ENCODE measurements around the gene CRACDL. TPM values are rescaled to one million over a fixed set of nuclear protein-coding genes. Genes with fewer than 3 reads are reported as not detected.
"Not testable (repeated sequence)": the region's sequence is repeated elsewhere in the genome, so short reads cannot be mapped to it uniquely, and the experiment has no call there.

CRACDL gene
- total RNA-seq, 3 donors from 2014 or later (not counting 1 experiment from before 2014, with no cell fraction given): 0.09 to 0.40 (median 0.11) TPM

GRCh38 chr2:98900721-98901120 lies 35.3 kb downstream of the CRACDL start:
- Histone ChIP-seq H3K27ac (ENCODE audit: low read length) (no peak overlapping the region), H3K4me3 (ENCODE audit: low read length) (no peak overlapping the region), H3K36me3 (ENCODE audit: control insufficient read depth, insufficient read depth, low read length) (no peaks in the 10 kb centered on the region), H3K27me3 (ENCODE audit: control insufficient read depth, insufficient read depth, low read length) (no peaks in the 10 kb centered on the region), H3K4me1 (ENCODE audit: control insufficient read depth, insufficient read depth, low read length) (no peaks in the 10 kb centered on the region), H3K9me3 (ENCODE audit: control insufficient read depth, insufficient read depth, low read length) (no peaks in the 10 kb centered on the region)
- Mint-ChIP-seq H3K27me3 (ENCODE audit: low read depth in 2 of 2) (peaks cover 7 to 8% of the 10 kb centered on the region in 2 donors), H3K27ac (no peak overlapping the region), H3K4me1 (no peaks in the 10 kb centered on the region), H3K4me3 (no peak overlapping the region), H3K36me3 (no peaks in the 10 kb centered on the region), H3K9me3 (no peaks in the 10 kb centered on the region)
- no peak for TF ChIP-seq CTCF (IDR thresholded peaks at IDR 0.05)
- intact Hi-C loops (cut with micrococcal nuclease): no loop called here
- ATAC-seq (no peak), DNase-seq (no peak)
- 81% methylated on average over 8 of the region's 8 CpGs for WGBS (ENCODE audit: insufficient coverage)

GRCh38 chr2:98899703-98900078 lies 36.3 kb downstream of the CRACDL start:
- H3K36me3 Mint-ChIP-seq; ATAC-seq; DNase-seq; H3K9me3 ChIP-seq (ENCODE audit: control insufficient read depth, insufficient read depth, low read length); H3K4me1 ChIP-seq (ENCODE audit: control insufficient read depth, insufficient read depth, low read length); H3K4me3 ChIP-seq (ENCODE audit: low read length); H3K4me1 Mint-ChIP-seq; H3K4me3 Mint-ChIP-seq; H3K27ac Mint-ChIP-seq; H3K27me3 ChIP-seq (ENCODE audit: control insufficient read depth, insufficient read depth, low read length); H3K36me3 ChIP-seq (ENCODE audit: control insufficient read depth, insufficient read depth, low read length); H3K9me3 Mint-ChIP-seq; H3K27ac ChIP-seq (ENCODE audit: low read length); intact Hi-C loops (cut with micrococcal nuclease): not testable (repeated sequence)
- 88% methylated on average over 2 of the region's 2 CpGs for WGBS (ENCODE audit: insufficient coverage)
- H3K27me3 Mint-ChIP-seq (ENCODE audit: low read depth in 2 of 2): peaks cover 7 to 14% of the 10 kb centered on the region in 2 donors

- DNase-seq: no peak
- H3K36me3 Mint-ChIP-seq: no peaks in the 10 kb centered on the region
- Histone ChIP-seq H3K27ac (ENCODE audit: low read length) (no peak overlapping the region), H3K4me3 (ENCODE audit: low read length) (no peak overlapping the region), H3K36me3 (ENCODE audit: control insufficient read depth, insufficient read depth, low read length) (no peaks in the 10 kb centered on the region), H3K4me1 (ENCODE audit: control insufficient read depth, insufficient read depth, low read length) (no peaks in the 10 kb centered on the region), H3K9me3 (ENCODE audit: control insufficient read depth, insufficient read depth, low read length) (no peaks in the 10 kb centered on the region), H3K27me3 (ENCODE audit: control insufficient read depth, insufficient read depth, low read length) (no peaks in the 10 kb centered on the region)
- ATAC-seq: no peak
- WGBS (ENCODE audit: insufficient coverage): 96% methylated on average over 5 of the region's 5 CpGs
- intact Hi-C loops (cut with micrococcal nuclease): no loop called here
- H3K27me3 Mint-ChIP-seq (ENCODE audit: low read depth in 2 of 2): peaks cover 7 to 14% of the 10 kb centered on the region in 2 donors
- H3K4me3 Mint-ChIP-seq: no peak overlapping the region
- H3K27ac Mint-ChIP-seq: no peak overlapping the region
- no peaks in the 10 kb centered on the region for H3K4me1 Mint-ChIP-seq
- TF ChIP-seq CTCF (IDR thresholded peaks at IDR 0.05): no peak
- no peaks in the 10 kb centered on the region for H3K9me3 Mint-ChIP-seq
These were observed 36.9 kb downstream of the CRACDL start for GRCh38 chr2:98899041-98899702.

GRCh38 chr2:98898423-98898841 lies 37.6 kb downstream of the CRACDL start:
- H3K4me1 ChIP-seq (ENCODE audit: control insufficient read depth, insufficient read depth, low read length): no peaks in the 10 kb centered on the region
- no peak for TF ChIP-seq CTCF (IDR thresholded peaks at IDR 0.05)
- H3K27me3 ChIP-seq (ENCODE audit: control insufficient read depth, insufficient read depth, low read length): no peaks in the 10 kb centered on the region
- no peak for DNase-seq
- no peaks in the 10 kb centered on the region for H3K9me3 ChIP-seq (ENCODE audit: control insufficient read depth, insufficient read depth, low read length)
- WGBS (ENCODE audit: insufficient coverage): 95% methylated on average over 13 of the region's 13 CpGs
- no peak overlapping the region for H3K4me3 Mint-ChIP-seq
- no peak overlapping the region for H3K27ac ChIP-seq (ENCODE audit: low read length)
- H3K4me3 ChIP-seq (ENCODE audit: low read length): no peak overlapping the region
- no peak for ATAC-seq
- no peaks in the 10 kb centered on the region for H3K36me3 Mint-ChIP-seq
- no peaks in the 10 kb centered on the region for H3K36me3 ChIP-seq (ENCODE audit: control insufficient read depth, insufficient read depth, low read length)
- H3K27me3 Mint-ChIP-seq (ENCODE audit: low read depth in 2 of 2): peaks cover 7 to 14% of the 10 kb centered on the region in 2 donors
- no peaks in the 10 kb centered on the region for H3K4me1 Mint-ChIP-seq
- no peak overlapping the region for H3K27ac Mint-ChIP-seq
- intact Hi-C loops (cut with micrococcal nuclease): no loop called here
- no peaks in the 10 kb centered on the region for H3K9me3 Mint-ChIP-seq

Measured in natural killer cell (primary cell).